HL-60 (cell line): Measurements from ENCODE around the gene DNAJC1.

Experiments
- DNase-seq, 2 experiments: peaks; one replicate each; pipeline ENCODE4 v3.0.0-alpha.2; 2010 to 2020; ENCODE audit warnings: low read depth in 1 of 2, low spot score in 1 of 2
- H3K27ac ChIP-seq: fragments of 250-450 bp; sonication (Bioruptor Pico); replicated peaks from 2 replicates; pipeline ENCODE4 v1.5.1; 2020; ENCODE audit warnings: mild to moderate bottlenecking, moderate library complexity
- H3K27me3 ChIP-seq: fragments of 250-450 bp; sonication (Bioruptor Pico); 2 replicates; pipeline ENCODE4 v1.5.1; 2021; ENCODE audit warnings: mild to moderate bottlenecking, moderate library complexity; ENCODE audit not compliant: insufficient read depth, poor library complexity, severe bottlenecking
- H3K4me3 ChIP-seq: replicated peaks from 2 replicates; pipeline ENCODE4 v1.5.1; 2011; ENCODE audit warnings: mild to moderate bottlenecking, control low read depth, low read length; ENCODE audit not compliant: insufficient read depth
- GABPA ChIP-seq: IDR thresholded peaks from 2 replicates; pipeline ENCODE4 v1.6.1; 2012; ENCODE audit warnings: low read depth
- POLR2AphosphoS5 ChIP-seq: IDR thresholded peaks from 2 replicates; pipeline ENCODE4 v1.6.1; 2012; ENCODE audit warnings: low read depth
- SPI1 ChIP-seq: IDR thresholded peaks from 2 replicates; pipeline ENCODE4 v1.6.1; 2012; ENCODE audit warnings: low read depth, mild to moderate bottlenecking, borderline replicate concordance
- TF ChIP-seq, protein P1 (sequence below): IDR thresholded peaks from 2 replicates; pipeline ENCODE4 v1.6.1; 2012; ENCODE audit warnings: low read depth; ENCODE audit not compliant: insufficient replicate concordance
- TF ChIP-seq, protein P2 (sequence below): IDR thresholded peaks from one replicate; pipeline ENCODE4 v1.5.1; 2011; ENCODE audit warnings: low read length, control low read depth, inconsistent platforms; ENCODE audit not compliant: insufficient read depth

The DNAJC1 gene

DNA sequence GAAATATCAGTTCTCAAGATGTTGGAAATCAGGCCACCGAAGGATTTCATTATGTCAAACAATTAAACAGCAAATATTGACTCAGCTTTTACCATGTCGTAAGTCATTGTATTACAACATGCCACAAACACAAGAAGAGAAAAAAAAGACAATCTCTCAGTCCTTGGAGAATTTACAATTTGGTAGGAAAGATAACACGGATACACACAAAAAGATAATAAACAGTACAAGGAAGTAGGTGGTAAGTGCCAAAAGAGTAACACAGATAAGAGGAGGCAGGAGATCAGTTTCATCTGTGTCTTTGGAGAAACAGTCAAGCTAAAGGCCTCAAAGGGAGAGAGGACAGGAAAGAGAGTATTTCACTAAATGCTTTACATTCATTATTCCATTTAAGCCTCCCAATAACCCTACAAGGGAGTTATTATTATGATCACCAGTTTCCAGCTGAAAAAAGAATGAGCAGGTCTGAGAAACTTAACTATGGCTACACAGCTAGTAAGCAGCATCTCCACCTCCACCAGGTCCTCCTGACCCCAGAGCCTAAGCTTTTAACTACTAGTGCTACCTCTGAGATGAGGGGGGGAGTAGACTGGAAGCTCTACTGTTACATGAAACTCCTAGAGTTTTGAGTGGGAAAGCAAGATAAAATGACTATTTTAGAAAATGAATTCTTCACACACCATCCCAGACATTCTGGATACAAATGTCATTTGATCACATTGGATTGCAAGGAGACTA, 13.9 kb upstream of the DNAJC1 start:
- no peak overlapping the region for H3K27ac ChIP-seq
- H3K4me3 ChIP-seq = no peak overlapping the region
- DNase-seq = no peak
- TF ChIP-seq GABPA (no peak), POLR2AphosphoS5 (no peak), SPI1 (no peak)
- TF ChIP-seq, protein P1, sequence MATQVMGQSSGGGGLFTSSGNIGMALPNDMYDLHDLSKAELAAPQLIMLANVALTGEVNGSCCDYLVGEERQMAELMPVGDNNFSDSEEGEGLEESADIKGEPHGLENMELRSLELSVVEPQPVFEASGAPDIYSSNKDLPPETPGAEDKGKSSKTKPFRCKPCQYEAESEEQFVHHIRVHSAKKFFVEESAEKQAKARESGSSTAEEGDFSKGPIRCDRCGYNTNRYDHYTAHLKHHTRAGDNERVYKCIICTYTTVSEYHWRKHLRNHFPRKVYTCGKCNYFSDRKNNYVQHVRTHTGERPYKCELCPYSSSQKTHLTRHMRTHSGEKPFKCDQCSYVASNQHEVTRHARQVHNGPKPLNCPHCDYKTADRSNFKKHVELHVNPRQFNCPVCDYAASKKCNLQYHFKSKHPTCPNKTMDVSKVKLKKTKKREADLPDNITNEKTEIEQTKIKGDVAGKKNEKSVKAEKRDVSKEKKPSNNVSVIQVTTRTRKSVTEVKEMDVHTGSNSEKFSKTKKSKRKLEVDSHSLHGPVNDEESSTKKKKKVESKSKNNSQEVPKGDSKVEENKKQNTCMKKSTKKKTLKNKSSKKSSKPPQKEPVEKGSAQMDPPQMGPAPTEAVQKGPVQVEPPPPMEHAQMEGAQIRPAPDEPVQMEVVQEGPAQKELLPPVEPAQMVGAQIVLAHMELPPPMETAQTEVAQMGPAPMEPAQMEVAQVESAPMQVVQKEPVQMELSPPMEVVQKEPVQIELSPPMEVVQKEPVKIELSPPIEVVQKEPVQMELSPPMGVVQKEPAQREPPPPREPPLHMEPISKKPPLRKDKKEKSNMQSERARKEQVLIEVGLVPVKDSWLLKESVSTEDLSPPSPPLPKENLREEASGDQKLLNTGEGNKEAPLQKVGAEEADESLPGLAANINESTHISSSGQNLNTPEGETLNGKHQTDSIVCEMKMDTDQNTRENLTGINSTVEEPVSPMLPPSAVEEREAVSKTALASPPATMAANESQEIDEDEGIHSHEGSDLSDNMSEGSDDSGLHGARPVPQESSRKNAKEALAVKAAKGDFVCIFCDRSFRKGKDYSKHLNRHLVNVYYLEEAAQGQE = no peak
- TF ChIP-seq, protein P2, sequence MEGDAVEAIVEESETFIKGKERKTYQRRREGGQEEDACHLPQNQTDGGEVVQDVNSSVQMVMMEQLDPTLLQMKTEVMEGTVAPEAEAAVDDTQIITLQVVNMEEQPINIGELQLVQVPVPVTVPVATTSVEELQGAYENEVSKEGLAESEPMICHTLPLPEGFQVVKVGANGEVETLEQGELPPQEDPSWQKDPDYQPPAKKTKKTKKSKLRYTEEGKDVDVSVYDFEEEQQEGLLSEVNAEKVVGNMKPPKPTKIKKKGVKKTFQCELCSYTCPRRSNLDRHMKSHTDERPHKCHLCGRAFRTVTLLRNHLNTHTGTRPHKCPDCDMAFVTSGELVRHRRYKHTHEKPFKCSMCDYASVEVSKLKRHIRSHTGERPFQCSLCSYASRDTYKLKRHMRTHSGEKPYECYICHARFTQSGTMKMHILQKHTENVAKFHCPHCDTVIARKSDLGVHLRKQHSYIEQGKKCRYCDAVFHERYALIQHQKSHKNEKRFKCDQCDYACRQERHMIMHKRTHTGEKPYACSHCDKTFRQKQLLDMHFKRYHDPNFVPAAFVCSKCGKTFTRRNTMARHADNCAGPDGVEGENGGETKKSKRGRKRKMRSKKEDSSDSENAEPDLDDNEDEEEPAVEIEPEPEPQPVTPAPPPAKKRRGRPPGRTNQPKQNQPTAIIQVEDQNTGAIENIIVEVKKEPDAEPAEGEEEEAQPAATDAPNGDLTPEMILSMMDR = no peak
- H3K27me3 ChIP-seq = no peaks in the 10 kb centered on the region

DNA sequence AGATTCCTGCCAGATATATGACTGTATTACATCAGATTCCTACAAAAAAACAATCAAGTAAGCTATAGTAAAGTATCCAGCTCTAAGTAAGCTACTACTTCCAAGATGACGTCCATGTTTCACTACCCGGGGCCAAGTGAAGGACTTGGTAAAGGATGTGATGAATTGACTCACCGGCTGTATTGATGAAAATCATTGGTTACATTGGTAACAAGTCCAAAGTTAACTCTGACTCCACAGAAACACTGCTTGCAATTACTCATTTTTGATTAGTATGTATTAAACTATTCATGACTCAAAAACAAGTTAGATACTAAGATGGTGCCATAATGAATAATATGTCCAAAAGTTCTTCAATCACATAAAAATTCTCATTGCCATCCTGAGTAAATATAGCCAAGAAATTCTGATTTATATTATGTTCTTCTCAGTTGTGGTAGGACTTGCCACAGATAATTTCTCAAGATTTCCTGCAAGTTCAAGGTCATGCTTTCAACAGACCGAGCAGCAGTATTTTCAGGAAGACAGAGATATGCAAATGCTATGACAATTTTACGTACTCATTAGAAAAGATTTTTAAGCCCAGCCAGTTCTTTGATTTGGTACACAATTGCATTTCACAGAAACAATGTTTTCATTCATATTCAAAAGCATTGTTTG, 12.6 kb upstream of the DNAJC1 start:
- no peak overlapping the region for H3K27ac ChIP-seq
- TF ChIP-seq SPI1 (no peak), POLR2AphosphoS5 (no peak), GABPA (no peak)
- TF ChIP-seq, protein P2 = no peak
- TF ChIP-seq, protein P1 = no peak
- DNase-seq = peak in 1 of 2 experiments; percentile 17
- no peaks in the 10 kb centered on the region for H3K27me3 ChIP-seq
- H3K4me3 ChIP-seq = no peak overlapping the region

DNA sequence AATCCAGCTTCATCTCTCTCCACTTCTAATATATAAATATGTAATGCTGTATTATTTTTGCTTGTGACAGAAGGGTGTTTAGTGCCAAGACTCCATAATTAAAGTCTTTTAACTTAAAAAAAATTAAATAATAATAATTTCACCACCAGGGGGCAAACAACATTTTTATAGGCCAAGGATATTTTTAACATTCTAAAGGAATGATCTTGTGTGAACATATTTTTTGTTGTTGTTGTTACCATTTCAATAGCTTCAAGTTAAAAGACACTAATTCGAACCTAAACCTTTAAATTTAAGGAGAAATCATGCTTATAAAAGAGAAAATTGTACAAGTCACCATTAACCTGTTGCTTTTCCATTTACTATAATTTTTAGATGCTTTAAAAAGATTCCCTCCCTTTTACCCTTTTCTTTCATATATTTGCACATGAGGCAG, 7.5 kb upstream of the DNAJC1 start:
- Histone ChIP-seq H3K27me3 (no peaks in the 10 kb centered on the region), H3K4me3 (no peak overlapping the region), H3K27ac (no peak overlapping the region)
- no peak for DNase-seq
- TF ChIP-seq SPI1 (no peak), POLR2AphosphoS5 (no peak), GABPA (no peak)
- TF ChIP-seq, protein P2 = no peak
- TF ChIP-seq, protein P1 = no peak
